ENCODE measurements around the gene NTPCR. TPM values are rescaled to one million over a fixed set of nuclear protein-coding genes. Genes with fewer than 3 reads are reported as not detected.

Gene NTPCR
- total RNA-seq, 1 experiment from 2014 or later: 50.0 TPM

DNA sequence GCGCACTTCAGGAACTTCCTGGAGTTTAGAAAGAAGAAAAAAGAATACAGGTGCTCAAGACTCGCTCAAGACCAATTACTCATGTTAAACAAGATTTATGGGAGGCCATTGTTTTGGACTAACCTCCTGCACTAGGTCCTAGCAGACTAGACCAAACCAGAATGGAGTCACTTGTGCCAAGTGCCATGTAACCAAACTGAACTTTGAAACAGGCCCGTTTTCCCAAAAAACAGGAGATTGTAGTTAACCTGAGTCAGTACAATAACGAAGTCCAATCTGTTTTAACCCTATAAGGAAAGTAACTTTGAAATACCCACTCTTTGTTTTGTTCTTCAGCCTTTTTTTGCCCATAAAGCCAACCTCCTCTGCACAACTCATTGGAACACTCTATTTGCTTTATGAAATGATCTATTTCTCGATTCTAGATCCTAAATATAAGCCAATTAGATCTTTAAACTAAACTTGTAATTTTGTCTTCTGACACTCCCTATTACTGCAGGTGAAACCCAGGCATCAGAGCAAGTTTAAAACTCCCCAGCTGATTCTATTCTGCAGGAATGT is 695 bp upstream of the NTPCR start:
- intact Hi-C loops (cut with micrococcal nuclease; ENCODE audit: unreplicated experiment): loop anchor here (5.0 kb wide), 1 partner anchor 317 kb away; the partner anchor contains the start of gene SIPA1L2
- BruUV-seq (replicated peaks): TSS peak; percentile 98
- TF ChIP-seq, protein P1, sequence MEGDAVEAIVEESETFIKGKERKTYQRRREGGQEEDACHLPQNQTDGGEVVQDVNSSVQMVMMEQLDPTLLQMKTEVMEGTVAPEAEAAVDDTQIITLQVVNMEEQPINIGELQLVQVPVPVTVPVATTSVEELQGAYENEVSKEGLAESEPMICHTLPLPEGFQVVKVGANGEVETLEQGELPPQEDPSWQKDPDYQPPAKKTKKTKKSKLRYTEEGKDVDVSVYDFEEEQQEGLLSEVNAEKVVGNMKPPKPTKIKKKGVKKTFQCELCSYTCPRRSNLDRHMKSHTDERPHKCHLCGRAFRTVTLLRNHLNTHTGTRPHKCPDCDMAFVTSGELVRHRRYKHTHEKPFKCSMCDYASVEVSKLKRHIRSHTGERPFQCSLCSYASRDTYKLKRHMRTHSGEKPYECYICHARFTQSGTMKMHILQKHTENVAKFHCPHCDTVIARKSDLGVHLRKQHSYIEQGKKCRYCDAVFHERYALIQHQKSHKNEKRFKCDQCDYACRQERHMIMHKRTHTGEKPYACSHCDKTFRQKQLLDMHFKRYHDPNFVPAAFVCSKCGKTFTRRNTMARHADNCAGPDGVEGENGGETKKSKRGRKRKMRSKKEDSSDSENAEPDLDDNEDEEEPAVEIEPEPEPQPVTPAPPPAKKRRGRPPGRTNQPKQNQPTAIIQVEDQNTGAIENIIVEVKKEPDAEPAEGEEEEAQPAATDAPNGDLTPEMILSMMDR (conservative IDR thresholded peaks at IDR 0.05; ENCODE audit: low read depth, low read length): no peak
- TF ChIP-seq EZH2 (IDR thresholded peaks at IDR 0.05; ENCODE audit: borderline replicate concordance, low read depth, low read length, poor library complexity, severe bottlenecking): no peak
- ChIA-PET POLR2A (ENCODE audit: low non-redundant PET) (no interaction called here), CTCF (no interaction called here)
- peaks cover 20% of the 10 kb centered on the region for H3K4me1 ChIP-seq (ENCODE audit: insufficient read depth, low read length, poor library complexity, severe bottlenecking)
- no peak for DNase-seq (ENCODE audit: low spot score)
- H3K36me3 ChIP-seq (ENCODE audit: insufficient read depth, low read length, poor library complexity, severe bottlenecking): no peaks in the 10 kb centered on the region
- H3K27ac ChIP-seq (ENCODE audit: low read depth, low read length, poor library complexity, severe bottlenecking): peak overlapping the region; percentile 74
- H3K4me3 ChIP-seq (ENCODE audit: low read depth, low read length, poor library complexity, severe bottlenecking): peak overlapping the region; percentile 73
- no peaks in the 10 kb centered on the region for H3K27me3 ChIP-seq (replicated peaks; ENCODE audit: insufficient read depth, low read depth, low read length, poor library complexity)
- no peaks in the 10 kb centered on the region for H3K9me3 ChIP-seq (ENCODE audit: low read depth, low read length, poor library complexity, severe bottlenecking)

DNA sequence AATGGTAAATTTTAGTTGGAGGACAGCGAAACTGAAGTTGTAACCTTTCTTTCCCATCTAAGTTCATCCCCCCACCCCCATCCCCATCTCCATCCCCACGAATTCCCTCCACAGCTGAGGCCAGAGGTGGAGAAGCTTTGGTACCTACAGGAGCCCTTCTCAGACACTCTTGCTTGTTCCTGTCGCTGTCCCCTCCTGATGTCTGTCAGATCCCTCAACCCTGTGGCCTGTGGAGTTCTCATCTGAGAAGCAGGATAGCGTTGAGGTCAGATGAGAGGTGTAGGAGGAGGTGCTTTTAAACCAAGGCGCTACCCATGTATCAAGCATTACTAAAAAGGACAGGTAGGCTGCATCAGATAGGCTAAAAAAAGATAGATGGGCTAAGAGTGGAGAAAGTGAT is 769 bp downstream of the NTPCR start:
- Histone ChIP-seq H3K27me3 (replicated peaks; ENCODE audit: insufficient read depth, low read depth, low read length, poor library complexity) (no peaks in the 10 kb centered on the region), H3K27ac (ENCODE audit: low read depth, low read length, poor library complexity, severe bottlenecking) (peak overlapping the region; percentile 74), H3K4me3 (ENCODE audit: low read depth, low read length, poor library complexity, severe bottlenecking) (peak overlapping the region; percentile 73), H3K4me1 (ENCODE audit: insufficient read depth, low read length, poor library complexity, severe bottlenecking) (peaks cover 20% of the 10 kb centered on the region), H3K9me3 (ENCODE audit: low read depth, low read length, poor library complexity, severe bottlenecking) (no peaks in the 10 kb centered on the region), H3K36me3 (ENCODE audit: insufficient read depth, low read length, poor library complexity, severe bottlenecking) (no peaks in the 10 kb centered on the region)
- BruUV-seq (replicated peaks): no TSS peak
- ChIA-PET POLR2A (ENCODE audit: low non-redundant PET) (no interaction called here), CTCF (no interaction called here)
- intact Hi-C loops (cut with micrococcal nuclease; ENCODE audit: unreplicated experiment): loop anchor here (5.0 kb wide), 1 partner anchor 319 kb away; the partner anchor contains the start of gene SIPA1L2
- peak; percentile 8 for DNase-seq (ENCODE audit: low spot score)
- no peak for TF ChIP-seq EZH2 (IDR thresholded peaks at IDR 0.05; ENCODE audit: borderline replicate concordance, low read depth, low read length, poor library complexity, severe bottlenecking)
- TF ChIP-seq, protein P1 (conservative IDR thresholded peaks at IDR 0.05; ENCODE audit: low read depth, low read length): no peak

DNA sequence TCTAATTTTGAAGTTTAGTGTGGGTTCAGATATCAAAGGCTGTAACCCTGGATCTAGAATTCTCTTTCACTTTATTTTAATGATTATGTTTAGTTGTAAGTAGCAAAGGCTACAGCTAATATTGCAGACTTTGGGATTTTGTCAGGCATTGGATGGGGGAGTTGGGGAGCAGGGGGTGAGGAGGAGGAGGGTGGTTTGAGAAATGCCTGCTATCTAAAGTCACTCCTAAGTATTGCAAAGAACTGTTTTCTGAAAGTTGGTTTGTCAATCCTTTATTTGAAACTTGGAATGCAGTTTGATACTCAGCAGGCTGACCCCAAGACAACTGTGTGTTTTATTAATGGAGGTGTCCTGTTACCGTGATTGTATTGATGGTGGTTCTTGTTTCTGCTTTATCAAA is 1.2 kb downstream of the NTPCR start:
- no peak for TF ChIP-seq EZH2 (IDR thresholded peaks at IDR 0.05; ENCODE audit: borderline replicate concordance, low read depth, low read length, poor library complexity, severe bottlenecking)
- TF ChIP-seq, protein P1 (conservative IDR thresholded peaks at IDR 0.05; ENCODE audit: low read depth, low read length): no peak
- no peak for DNase-seq (ENCODE audit: low spot score)
- ChIA-PET POLR2A (ENCODE audit: low non-redundant PET) (no interaction called here), CTCF (no interaction called here)
- peaks cover 20% of the 10 kb centered on the region for H3K4me1 ChIP-seq (ENCODE audit: insufficient read depth, low read length, poor library complexity, severe bottlenecking)
- H3K27ac ChIP-seq (ENCODE audit: low read depth, low read length, poor library complexity, severe bottlenecking): no peak overlapping the region
- no peaks in the 10 kb centered on the region for H3K36me3 ChIP-seq (ENCODE audit: insufficient read depth, low read length, poor library complexity, severe bottlenecking)
- H3K27me3 ChIP-seq (replicated peaks; ENCODE audit: insufficient read depth, low read depth, low read length, poor library complexity): no peaks in the 10 kb centered on the region
- H3K9me3 ChIP-seq (ENCODE audit: low read depth, low read length, poor library complexity, severe bottlenecking): no peaks in the 10 kb centered on the region
- no TSS peak for BruUV-seq (replicated peaks)
- intact Hi-C loops (cut with micrococcal nuclease; ENCODE audit: unreplicated experiment): loop anchor here (5.0 kb wide), 1 partner anchor 319 kb away; the partner anchor contains the start of gene SIPA1L2
- peak overlapping the region; percentile 73 for H3K4me3 ChIP-seq (ENCODE audit: low read depth, low read length, poor library complexity, severe bottlenecking)

Data from A673 (cell line).